Measurements from ENCODE around the gene SLC1A1.

The SLC1A1 gene

DNA sequence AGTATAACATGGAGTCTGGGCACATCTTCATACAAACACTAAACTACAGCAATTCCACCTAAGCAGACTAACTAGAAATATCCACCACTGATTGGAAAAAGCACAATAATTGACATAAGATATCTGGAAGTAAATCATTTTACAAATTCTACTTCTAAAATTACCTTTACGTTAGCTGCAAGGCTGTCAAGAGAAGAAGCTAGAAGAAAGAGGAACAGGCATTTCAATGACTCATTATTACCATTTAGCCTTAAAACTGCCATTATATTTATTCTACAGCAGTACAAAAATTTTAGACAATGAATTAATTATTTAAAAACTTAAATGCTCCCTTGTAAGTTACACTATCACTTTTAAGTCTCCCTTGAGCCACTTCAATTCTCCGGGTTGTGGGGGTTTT is 128.4 kb downstream of the SLC1A1 start:
- TF ChIP-seq POLR2AphosphoS5 (IDR thresholded peaks at IDR 0.05; ENCODE audit: low read depth, low read length) (no peak), TAF1 (IDR thresholded peaks at IDR 0.05; ENCODE audit: borderline replicate concordance, insufficient read depth, low read length) (no peak), SIN3A (IDR thresholded peaks at IDR 0.05; ENCODE audit: borderline replicate concordance, insufficient read depth, low read length) (no peak), FOXP2 (optimal IDR thresholded peaks at IDR 0.05; ENCODE audit: borderline replicate concordance, extremely low read depth, extremely low read length, insufficient read depth) (no peak), REST (IDR thresholded peaks at IDR 0.05; ENCODE audit: insufficient read depth in 1 of 2, low read depth in 2 of 2, low read length in 2 of 2) (no peak)

DNA sequence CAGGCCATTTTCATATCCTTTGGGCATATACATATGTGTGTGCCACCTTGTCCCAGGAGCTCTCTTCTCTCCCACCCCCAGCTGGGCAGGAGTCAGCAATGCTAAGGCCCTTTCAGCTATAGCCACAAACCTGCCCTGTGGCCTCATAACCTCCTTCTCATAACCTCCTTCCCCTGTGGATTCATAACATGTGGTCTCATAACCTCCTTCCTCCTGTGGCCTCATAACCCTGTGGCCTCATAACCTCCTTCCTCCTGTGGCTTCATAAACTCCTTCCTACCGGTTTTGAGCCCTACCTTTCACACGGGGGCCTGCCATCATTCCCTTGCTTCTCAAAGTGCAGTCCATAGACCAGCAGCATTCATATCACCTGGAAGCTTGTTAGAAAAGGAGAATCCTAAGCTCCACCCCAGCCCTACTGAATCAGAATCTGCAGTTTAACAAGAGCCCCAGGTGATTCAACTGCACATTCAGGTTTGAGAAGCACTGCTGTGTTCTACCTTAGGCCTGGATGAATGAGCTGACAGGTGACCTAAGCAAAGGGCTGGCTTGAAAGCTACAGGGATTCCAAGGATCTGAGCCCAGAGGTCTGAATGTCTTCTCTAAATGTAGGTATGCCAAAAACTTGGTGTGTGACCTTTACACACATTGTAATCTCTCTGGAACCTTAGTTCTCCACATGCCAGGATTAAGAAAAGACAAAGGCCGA is 129.9 kb downstream of the SLC1A1 start:
- no peak for TF ChIP-seq TAF1 (IDR thresholded peaks at IDR 0.05; ENCODE audit: borderline replicate concordance, insufficient read depth, low read length)
- TF ChIP-seq FOXP2 (optimal IDR thresholded peaks at IDR 0.05; ENCODE audit: borderline replicate concordance, extremely low read depth, extremely low read length, insufficient read depth), result no peak
- TF ChIP-seq REST (IDR thresholded peaks at IDR 0.05; ENCODE audit: insufficient read depth in 1 of 2, low read depth in 2 of 2, low read length in 2 of 2), result no peak
- no peak for TF ChIP-seq POLR2AphosphoS5 (IDR thresholded peaks at IDR 0.05; ENCODE audit: low read depth, low read length)
- no peak for TF ChIP-seq SIN3A (IDR thresholded peaks at IDR 0.05; ENCODE audit: borderline replicate concordance, insufficient read depth, low read length)

DNA sequence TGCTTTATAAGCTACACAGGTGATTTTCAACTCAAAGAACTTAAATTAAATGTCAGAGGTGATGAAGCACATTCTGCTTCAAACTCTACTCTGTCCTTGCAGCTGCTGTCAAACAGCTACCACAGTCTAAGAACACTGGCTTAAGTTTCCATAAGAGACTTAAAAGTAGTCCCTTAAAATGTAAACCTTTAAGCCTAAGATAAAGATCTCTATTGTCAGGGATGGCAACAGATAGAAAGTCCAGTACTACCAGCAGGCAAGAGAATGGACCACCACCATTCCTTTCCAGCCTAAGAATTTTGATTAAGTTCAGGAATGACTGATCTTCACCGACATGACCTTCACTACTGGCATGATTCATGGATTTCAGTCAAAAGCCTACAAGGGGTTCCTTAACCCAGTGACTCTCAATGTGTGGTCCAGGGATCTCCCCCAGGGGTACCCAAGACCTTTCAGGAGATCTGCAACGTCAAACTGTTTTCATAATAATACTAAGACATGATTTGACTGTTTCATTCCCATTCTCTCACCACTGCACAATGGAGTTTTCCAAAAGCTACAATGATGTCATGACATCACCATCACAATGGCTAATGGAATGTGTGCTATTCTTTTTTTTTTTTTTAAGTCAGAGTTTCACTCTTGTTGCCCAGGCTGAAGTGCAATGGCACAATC is 130.8 kb downstream of the SLC1A1 start:
- TF ChIP-seq POLR2AphosphoS5 (IDR thresholded peaks at IDR 0.05; ENCODE audit: low read depth, low read length) (no peak), FOXP2 (optimal IDR thresholded peaks at IDR 0.05; ENCODE audit: borderline replicate concordance, extremely low read depth, extremely low read length, insufficient read depth) (no peak), SIN3A (IDR thresholded peaks at IDR 0.05; ENCODE audit: borderline replicate concordance, insufficient read depth, low read length) (no peak), TAF1 (IDR thresholded peaks at IDR 0.05; ENCODE audit: borderline replicate concordance, insufficient read depth, low read length) (no peak), REST (IDR thresholded peaks at IDR 0.05; ENCODE audit: insufficient read depth in 1 of 2, low read depth in 2 of 2, low read length in 2 of 2) (no peak)

- TF ChIP-seq TAF1 (IDR thresholded peaks at IDR 0.05; ENCODE audit: borderline replicate concordance, insufficient read depth, low read length) (no peak), POLR2AphosphoS5 (IDR thresholded peaks at IDR 0.05; ENCODE audit: low read depth, low read length) (no peak), REST (IDR thresholded peaks at IDR 0.05; ENCODE audit: insufficient read depth in 1 of 2, low read depth in 2 of 2, low read length in 2 of 2) (no peak), SIN3A (IDR thresholded peaks at IDR 0.05; ENCODE audit: borderline replicate concordance, insufficient read depth, low read length) (no peak), FOXP2 (optimal IDR thresholded peaks at IDR 0.05; ENCODE audit: borderline replicate concordance, extremely low read depth, extremely low read length, insufficient read depth) (no peak)
Measured at GRCh38 chr9:4622016-4622415, 131.7 kb downstream of the SLC1A1 start.

All from PFSK-1 (cell line).